ENCODE results near the gene TTYH3.
"Not testable (repeated sequence)": the region's sequence is repeated elsewhere in the genome, so short reads cannot be mapped to it uniquely, and the experiment has no call there.

Gene TTYH3, protein sequence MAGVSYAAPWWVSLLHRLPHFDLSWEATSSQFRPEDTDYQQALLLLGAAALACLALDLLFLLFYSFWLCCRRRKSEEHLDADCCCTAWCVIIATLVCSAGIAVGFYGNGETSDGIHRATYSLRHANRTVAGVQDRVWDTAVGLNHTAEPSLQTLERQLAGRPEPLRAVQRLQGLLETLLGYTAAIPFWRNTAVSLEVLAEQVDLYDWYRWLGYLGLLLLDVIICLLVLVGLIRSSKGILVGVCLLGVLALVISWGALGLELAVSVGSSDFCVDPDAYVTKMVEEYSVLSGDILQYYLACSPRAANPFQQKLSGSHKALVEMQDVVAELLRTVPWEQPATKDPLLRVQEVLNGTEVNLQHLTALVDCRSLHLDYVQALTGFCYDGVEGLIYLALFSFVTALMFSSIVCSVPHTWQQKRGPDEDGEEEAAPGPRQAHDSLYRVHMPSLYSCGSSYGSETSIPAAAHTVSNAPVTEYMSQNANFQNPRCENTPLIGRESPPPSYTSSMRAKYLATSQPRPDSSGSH

DNA sequence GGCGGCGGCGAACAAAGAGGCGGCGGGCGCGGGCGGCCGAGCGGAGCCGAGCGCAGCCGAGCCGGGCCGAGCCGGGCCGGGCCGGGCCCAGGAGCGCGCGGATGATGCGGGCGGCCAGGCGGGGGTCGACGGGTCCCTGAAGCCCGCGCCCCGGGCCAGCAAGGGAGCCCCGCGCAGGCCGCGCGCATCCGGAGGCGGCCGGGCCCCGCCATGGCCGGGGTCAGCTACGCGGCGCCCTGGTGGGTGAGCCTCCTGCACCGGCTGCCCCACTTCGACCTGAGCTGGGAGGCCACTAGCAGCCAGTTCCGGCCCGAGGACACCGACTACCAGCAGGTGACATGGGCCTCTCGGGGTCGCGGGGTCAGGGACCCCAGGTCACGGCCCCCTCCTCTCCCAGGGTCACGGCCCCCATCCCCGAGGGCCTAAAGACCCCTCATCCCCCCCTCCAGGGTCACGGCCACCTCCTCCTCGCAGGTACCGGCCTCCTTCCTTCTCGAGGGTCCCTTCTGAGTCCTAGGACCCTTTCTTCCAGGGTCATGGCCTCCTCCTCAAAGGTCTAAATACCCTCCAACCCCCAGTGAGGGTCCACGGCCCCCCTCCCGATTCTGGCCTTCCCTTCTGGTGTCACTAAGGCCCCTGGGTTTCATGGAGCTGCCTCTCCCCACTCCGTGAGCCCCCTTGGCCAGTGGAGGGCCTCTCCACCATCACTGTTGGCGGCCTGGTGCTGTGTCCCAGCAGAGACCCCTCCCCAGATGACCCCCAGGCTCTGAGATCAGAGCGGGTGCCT is at the start of gene TTYH3:
Gene TTYH3 (plus strand): TSS at position 41 of the 787 bp plus-strand sequence. CDS start 170 bp downstream, at position 211.
- no peak for DNase-seq

DNA sequence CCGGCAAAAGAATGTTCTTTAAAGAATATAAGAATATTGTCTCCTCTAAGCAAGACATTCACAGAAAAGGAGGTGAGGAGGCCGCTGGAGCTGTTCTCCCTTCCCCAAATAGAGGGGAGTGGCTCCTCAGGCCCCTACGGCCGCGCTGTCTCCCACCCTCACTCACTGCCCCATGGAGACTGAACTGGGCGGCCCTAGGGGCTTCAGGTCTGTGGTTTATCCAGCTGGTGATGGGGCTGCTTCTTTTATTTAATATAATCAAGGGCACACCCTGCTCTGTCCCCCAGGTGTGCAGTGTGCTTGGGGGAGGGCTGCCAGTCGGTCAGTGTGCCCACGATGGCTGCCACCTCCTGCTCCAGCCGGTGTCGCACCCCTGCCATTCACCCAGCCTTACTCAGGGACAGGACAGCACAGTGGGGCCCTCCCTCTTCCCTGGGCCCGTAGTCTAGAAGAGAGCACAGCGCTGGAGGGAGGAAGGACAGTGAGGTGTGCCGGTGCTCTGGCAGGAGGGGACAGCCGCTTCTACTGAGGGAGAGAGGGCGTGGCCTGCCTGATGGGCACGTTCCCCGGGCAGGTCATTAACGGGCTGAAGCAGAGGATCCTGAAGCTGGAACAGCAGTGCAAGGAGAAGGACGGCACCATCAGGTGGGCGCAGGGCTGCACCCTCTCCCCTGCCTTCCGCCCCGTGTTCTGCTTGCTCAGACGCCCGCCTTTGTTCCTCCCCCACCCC is 49.6 kb upstream of the TTYH3 start:
- no peak for DNase-seq

DNA sequence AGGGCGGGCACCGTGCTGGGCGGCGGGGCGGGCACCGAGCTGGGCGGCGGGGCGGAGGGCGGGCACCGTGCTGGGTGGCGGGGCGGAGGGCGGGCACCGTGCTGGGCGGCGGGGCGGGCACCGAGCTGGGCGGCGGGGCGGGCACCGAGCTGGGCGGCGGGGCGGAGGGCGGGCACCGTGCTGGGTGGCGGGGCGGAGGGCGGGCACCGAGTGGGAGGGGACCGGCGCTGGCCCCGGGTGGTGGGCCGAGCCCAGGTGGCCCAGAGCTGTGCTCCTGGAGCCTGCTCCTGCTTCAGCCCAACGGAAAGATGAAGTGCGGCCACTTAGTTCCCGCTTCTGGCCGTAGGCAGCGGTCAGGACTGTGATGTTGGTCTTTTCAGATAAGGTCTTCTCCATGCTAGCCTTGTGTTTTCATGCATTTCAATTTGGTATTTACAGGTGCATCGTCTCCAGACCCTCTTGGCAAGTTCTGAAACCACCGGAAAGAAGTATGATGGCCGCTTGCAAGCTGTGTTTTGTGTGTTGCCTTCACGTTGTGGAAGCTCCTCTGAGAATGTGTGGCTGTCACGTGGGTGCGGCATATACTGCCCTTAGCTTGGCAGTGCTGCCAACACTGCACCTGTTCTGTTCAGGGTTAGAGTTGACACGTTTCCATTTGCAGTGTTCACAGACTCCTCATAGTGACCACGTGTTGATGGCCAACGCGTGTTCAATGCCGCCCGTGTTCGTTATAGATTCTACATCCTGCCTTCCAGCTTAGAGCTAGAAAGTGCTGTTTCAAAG is 47.8 kb upstream of the TTYH3 start:
- no peak for DNase-seq

- no peak for DNase-seq
Measured at GRCh38 chr7:2585446-2585845, 46.3 kb upstream of the TTYH3 start.

DNA sequence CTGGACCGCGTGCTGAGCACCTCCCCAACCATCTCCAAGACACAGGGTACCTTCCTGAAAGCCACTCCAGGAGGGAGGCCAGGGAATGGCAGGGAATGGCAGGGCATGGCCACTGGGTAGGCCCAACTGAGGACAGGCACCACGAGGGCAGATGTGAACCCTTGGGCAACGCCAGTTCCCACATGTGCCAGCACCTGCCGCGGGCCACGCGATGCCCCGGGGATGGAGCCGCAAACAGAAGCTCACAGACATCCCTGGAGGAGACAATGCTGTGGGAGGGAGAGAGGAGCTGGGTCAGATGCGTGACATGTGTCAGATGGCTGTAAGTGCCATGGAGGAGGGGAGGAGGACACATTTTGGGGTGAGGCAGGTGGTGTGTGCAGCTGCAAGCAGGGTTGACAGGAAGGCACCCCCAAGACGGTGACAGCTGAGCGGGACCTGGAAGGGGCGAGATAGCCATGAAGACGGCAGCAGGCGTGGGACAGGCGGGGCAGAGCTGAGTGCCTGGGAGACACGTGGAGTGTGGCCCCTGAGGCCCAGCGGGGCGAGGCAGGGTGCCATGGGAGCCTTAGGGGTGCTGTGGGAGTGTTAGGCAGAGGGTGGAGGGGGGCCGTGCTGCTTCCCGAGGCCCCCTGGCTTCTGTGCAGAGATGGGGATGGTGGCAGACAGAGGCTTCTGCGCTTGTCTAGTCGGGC is 45.3 kb upstream of the TTYH3 start:
- DNase-seq, result no peak

GRCh38 chr7:2587134-2587533 is 44.7 kb upstream of the TTYH3 start:
- DNase-seq, result no peak

DNA sequence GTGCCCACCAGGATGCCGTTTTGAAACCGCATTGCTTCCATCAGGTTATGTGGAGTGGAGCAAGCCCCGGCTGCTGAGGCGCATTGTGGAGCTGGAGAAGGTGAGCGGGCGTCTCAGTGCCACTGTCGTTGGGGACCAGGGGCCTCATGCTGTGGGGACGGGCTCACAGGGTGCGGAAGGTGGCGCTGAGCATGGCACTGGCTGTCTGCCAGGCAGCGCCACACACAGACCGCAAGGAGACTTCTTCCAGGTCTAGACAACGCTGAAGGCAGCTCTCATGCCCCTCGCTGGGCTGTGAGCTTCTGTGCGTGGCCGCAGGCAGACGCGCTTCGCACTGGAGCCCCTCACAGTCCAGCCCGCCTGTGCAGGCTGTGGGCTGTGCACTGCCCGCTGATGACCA is 44.0 kb upstream of the TTYH3 start:
- no peak for DNase-seq

- no peak for DNase-seq
Measured at GRCh38 chr7:2589341-2589740, 42.4 kb upstream of the TTYH3 start.

DNA sequence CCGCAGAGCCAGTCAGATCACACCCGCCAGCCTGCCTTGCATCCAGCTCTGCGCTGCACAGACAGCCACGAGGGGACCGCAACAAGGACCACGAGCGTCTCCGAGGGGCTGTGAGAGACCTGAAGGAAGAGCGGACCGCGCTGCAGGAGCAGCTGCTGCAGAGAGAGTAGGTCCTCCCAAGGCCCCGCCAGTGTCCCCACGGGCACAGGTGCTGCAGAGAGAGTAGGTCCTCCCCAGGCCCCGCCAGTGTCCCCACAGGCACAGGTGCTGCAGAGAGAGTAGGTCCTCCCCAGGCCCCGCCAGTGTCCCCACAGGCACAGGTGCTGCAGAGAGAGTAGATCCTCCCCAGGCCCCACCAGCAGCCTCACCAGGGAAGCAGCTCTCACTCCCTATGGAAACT is 41.8 kb upstream of the TTYH3 start:
- DNase-seq, result not testable (repeated sequence)

DNA sequence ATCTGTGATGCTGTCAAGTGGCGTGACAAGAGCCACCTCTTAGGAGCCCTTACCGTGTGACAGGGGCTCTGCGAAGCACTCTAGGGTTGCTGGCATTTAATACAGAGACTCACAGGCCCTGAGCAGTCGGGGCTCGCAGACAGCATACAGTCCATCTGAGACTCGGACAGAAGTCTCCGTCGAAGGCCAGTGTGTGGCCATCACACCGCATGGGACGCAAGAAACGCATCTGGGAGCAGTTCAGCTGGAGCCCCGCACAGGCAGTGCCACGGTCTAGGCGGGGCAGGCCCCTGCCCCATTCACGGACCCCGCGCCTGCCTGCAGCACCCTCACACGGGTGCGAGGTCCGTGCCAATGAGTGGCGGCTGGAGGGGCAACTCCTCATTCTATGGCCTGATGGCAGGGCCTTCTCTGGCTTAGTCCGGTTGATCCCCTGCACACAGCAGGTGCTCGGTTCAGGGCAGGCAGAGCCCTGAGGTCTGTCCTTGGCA is 39.4 kb upstream of the TTYH3 start:
- no peak for DNase-seq

DNA sequence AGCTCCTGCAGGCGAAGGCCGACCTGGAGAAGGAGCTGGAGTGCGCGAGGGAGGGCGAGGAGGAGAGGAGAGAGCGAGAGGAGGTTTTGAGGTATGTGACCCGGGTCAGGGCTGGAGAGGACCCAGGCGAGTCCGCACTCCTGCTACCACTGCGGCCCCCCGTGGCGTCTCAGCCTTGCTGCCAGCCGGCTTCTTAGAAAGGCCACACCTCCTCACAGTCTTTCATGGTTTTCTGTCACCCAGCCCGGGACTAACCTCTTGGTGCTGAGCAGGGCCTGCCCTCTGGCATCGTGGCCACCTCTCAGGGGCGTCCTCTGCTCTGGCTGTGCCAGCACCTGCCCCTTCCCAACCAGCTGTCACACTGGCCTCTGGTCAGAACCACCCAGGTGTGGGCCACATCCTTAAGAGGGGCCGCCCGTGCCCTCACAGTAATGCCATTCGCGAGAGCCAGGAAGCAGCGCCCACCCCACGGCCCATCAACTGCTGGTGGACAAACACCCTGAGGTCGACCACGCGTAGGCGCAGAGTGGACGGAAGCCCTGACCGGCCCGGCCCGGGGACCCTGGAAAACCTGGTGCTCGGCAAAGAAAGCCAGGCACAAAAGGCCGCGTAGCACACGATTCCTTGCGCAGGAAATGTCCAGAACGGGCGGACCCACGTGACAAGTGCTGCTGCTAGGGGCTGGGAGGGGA is 38.6 kb upstream of the TTYH3 start:
- no peak for DNase-seq

- no peak for DNase-seq
Measured at GRCh38 chr7:2594599-2594998, 37.2 kb upstream of the TTYH3 start.

- no peak for DNase-seq
Measured at GRCh38 chr7:2595258-2595860, 36.4 kb upstream of the TTYH3 start.

GRCh38 chr7:2596464-2597272 is 35.1 kb upstream of the TTYH3 start:
- DNase-seq, result no peak

DNA sequence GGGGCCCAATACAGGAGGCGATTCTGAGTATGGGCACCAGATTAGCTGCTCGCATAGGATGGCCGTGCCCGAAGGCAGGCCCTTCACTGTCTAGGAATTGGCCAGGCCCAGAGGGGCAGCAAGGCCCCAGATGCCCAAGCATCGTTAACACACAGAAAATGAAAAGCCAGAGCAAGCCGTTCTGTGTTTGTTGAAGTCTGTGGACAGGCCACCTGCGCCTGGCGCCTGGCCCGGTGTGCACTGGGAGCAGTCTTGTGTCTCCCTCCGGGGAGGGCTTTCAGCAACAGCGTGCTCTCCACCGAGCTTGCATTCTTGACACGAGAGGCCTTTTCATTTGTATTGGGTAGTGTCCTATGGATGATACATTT is 34.5 kb upstream of the TTYH3 start:
- DNase-seq, result no peak

- DNase-seq, result no peak
Measured at GRCh38 chr7:2598154-2598823, 33.5 kb upstream of the TTYH3 start.

DNA sequence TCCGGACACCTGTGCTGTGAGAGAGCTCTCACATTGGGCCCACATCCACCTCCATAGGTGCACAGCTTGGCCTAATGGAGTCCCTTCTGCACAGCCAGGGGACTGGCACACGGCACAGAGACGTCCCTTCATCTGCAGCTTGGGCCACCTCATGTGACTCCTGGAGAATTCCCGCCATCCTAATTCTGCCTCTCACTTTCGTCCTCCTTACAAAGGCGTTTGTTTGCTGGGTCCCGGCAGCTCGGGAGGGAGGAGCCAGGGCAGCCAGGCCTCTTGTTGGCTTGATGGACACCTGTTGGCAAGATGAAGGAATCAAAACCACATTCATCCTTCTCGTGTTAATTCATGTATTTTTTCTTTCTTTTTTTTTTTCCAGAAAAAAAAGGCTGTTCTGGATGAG is 30.7 kb upstream of the TTYH3 start:
- no peak for DNase-seq

- DNase-seq, result no peak
Measured at GRCh38 chr7:2601907-2602306, 29.9 kb upstream of the TTYH3 start.

GRCh38 chr7:2602406-2603043 is 29.3 kb upstream of the TTYH3 start:
- DNase-seq, result no peak

Data from NCI-H2227 treated with DMSO at 0.1 percent for 48 hours (cell line).